NCI-H128 (cell line): Measurements from ENCODE around the gene PALM2AKAP2.

Experiments used
- DNase-seq: peaks from one replicate; lab custom pipeline; 2025; ENCODE audit not compliant: unreplicated experiment; lab: John Stamatoyannopoulos, UW

Gene PALM2AKAP2

DNA sequence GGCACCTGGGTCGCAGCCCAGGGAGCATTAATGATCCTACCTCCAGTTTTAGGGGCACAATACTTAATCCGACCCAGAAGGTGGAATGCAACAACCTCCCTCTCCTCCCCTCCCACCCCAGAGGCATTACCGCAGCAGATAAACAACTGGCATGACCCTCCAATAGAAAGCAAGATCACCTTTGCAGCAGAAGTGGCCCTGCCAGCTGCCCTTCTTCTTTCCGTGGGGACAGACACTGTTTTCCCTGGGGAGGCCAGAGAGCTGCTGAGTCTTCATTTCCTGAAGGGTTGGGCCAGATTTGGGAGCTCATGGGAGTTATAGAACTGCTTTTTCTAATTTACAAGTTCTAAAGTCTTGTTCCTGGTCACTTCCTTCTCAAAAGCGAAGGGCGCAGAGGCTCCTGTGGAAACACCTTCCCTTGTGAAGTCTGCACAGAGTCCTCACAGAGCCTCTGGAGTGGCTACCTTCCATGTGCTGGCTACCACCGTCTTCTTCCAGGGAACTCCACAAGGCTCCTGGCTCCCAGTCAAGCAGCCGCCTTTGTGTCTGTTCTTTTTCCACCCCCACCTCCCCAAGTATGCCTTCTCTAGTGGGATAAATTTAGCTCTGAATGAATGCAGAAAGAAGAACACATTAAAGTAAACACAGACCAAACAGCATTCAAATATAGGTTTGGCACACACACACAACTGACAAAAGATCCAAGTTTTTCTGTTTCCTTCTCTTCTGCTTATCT, 8.0 kb upstream of the PALM2AKAP2 start:
- no peak for DNase-seq

DNA sequence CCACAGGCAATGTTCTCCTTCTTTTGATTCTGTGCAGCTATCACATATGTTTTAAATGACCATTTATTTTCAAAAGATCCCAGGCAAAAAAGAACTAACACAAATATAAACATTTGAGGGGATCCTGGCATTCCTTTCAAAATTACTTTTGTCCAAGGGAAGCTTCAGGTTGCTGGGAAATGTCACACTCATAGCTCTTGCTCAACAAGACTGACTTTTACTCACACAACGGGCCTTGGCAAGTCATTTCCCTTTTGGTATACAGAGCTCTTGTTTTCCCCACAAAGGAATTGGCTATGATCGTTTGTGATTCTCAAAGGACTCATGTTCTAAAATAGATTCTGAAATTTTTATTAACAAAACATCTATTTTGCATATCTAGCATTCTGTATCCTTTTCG, 4.5 kb upstream of the PALM2AKAP2 start:
- no peak for DNase-seq

DNA sequence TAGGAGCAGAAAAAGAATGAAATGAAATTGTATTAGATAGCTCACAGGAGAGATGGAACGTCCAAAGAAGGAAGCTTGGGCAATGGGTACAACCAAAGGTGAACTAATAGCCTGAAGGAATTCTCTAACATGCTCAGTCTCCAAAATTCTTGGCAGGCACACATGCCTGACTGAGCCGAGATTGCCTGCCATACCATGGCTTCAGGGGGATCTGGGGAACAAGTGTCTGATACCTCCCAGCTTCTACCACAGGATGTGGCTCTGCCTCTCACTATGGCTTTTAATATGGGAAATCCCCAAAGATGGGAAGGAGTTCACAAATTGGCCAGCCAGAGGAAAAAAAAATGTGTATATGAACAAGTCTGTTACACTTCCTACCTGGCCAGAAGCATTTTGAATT, 3.6 kb upstream of the PALM2AKAP2 start:
- no peak for DNase-seq

DNA sequence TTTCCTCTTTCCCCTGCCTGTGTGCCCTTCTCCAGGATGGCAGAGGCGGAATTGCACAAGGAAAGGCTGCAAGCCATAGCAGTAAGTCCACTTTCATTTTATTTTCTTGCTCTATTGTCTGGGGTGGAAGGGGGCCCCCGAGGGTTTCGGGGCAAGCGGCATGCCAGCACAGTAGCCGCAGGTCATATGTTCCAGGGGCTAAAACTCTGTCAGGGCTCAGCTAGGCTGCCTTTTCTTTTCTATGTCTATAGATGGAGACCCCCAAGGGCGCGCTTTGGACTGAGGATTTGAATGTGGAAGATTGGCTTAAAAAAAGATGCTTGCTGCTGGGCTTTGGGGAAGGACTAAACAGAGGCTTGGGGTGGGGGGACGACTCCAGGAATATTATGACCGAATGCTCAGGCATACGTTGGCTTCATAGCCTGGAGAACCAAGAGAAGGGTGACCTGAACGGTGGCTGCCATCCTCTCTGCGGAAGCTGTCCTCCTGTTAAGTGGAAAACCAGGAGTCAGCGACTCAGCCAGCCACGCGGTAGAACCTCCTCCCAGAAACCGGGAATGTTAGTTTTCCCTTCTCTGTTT, 545 bp downstream of the PALM2AKAP2 start:
- no peak for DNase-seq

DNA sequence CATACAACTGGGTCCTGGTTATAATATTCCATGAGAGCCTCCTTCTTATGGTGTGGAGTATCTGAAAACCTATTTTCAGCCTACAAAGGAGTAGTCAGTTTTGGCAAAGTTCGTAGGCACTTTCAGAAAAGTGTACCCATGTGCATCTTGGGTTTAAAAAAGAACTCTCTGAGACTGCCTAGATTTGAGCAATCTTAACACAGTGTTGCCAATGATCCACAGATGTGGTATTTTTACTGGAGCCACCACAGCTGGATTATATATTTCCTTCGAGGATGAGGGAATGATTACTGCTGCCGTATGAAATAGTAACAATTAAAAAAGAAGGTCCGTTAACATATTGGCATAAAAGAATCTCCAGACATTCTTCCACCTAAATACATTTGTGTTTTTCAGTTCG, 1.1 kb downstream of the PALM2AKAP2 start:
- DNase-seq, result no peak

DNA sequence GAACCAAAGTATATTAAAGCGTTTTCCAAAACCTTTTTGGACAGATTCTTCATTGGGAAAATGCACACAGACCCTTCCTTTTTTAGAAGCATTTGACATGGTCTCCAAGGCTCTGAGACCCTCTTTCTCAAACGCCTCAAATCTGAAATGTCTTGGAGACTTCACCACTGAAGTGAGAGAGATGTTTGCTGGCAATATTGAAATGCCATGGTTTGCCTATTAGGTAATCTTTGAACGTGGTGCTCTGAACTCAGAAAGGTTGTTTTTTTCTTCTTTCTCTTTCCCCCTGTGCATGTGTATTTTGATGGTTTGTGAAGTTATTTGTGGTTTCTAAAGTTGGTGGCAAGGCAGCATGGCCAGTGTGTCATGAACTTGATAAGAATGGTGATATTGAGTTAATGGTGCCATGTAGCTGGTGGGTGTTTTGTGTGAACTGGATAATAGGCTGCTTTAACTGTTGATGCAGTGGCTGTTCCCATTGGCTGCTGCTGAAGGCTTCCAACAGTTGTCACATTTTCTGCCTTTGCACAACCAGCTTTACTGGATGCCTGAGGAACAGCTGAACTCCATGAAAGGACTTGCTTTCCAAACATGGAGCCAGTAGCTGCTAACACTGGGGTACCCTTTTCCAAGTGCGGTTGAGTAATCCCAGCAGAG, 1.7 kb downstream of the PALM2AKAP2 start:
- no peak for DNase-seq

DNA sequence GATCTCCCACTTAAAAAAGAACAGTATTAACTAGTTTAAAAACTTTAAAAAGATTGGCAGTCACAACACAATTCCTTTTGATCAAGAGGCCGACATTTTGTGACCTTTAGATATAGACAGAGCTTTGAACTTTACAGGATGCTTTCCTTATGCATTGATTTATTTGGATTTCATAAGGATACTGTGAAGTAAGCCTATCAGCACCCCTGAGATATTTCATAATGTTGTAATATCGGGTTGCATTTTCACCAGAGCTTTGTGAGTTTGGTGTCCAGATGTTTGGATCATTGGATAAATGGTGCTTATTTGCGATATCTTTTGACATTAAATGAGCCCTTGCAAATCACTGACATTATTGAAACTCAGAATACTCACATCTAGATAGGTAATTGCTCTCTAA, 7.7 kb downstream of the PALM2AKAP2 start:
- no peak for DNase-seq

DNA sequence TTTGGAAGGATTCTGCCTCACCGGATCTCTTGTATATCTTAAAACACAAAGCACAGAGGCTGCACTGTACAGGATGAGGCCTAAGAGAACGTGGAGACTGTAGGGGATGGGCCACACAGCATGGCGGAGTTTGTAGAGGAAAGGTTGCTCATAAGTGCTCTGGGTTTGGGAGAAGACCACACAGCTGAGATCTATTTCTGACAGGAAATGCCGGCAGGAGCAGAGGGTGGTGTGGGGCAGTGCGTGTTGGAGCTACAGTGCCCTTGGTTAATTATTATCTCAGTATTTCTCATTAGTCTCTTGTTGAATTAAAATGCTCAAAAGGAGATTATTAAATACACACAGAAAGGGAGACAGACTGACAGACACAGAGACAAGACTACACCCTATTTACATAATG, 9.6 kb downstream of the PALM2AKAP2 start:
- DNase-seq, result no peak

DNA sequence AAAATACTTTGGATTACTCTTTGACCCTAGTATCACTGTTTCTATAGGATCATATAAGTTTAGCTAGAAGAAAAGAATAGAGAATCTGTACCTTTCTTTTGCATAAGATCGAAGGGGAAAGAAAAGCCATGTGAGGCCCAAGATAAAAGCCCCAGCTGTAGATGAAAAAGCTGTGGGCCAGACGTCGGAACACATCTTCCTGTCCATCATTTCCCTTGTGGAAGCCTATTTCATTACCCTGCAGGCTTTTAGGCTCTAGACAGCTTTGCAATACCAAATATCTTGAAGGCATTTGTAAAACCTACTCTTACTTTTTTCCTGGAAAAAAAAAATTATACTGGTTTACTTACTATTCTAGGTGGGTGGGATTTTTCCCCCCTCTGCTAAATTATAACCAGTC, 10.0 kb downstream of the PALM2AKAP2 start:
- DNase-seq, result no peak

DNA sequence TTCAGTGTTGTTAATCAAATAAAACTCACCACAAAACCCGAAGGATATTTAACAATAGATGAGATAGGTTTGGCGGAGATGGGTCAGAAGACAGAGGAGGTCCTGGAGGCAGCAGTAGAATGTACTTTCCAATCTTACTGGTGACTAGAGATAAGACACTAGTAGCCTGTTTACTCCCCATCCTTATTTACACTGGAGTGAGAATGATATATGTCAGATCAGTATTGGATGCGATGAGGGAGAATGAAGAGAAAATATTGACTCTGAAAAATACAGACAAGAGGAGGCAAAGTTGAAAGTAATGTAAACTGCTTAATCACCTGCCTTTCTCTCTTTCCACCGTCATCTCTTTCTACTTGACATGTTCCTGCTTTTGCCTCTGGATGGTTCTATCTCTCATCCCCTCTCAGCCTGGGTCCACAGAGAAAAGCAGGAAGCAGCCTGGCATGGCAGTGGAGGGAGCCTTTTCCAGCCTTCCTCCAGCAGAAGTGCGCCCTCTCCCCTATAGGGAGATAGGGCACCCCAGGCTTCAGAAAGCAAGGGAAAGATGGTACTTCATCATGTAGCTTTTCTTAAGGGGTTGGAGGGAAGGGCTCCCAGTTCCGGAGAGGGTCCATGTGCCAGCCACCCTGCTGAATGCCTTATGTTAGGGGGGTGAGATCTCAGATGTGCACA, 11.1 kb downstream of the PALM2AKAP2 start:
- no peak for DNase-seq

DNA sequence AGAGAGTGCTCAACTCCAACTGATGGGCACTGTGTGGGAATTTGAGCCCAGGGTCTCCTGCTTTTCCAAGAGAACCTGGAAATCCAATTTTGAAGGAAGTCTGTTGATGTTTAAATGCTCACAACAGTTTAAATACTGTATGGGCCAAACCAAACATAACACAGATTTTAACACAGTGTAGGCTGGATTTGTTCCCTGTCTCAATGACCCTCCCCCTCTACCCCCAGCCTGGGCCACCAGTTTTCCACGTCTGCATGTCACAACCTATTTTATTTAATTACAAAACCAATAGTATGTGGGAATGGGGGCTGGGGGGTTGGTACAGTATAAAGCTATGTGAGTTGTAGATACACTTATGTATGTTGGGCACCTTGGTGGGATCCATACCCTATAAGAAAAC, 11.7 kb downstream of the PALM2AKAP2 start:
- no peak for DNase-seq

DNA sequence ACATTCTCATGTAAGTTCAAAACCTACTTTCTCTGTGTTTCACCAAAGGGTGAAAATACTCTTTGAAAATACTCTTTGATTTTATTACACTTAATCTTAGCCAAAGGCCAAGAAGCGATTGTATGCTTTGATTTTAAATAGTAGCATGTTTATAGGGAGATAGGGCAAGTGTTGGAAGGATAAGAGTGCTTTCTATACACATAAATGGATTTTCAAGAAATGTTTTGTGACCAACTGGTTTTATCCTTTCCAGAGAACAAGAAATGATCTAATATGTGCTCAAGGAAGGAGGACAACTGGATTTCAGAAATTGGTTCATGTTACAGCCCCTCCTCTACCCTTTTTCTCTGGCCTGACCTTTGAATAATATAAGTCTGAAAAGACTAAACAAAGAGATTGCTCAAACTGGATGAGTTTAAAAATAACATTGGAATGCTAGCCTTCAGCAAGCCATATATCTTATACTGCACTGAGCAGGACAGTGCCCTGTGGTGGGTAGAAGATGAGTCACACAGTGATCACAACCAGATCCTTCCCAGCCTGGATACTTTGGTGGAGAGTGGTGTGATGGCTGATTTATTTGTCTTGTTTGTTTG, 13.1 kb downstream of the PALM2AKAP2 start:
- DNase-seq, result no peak

DNA sequence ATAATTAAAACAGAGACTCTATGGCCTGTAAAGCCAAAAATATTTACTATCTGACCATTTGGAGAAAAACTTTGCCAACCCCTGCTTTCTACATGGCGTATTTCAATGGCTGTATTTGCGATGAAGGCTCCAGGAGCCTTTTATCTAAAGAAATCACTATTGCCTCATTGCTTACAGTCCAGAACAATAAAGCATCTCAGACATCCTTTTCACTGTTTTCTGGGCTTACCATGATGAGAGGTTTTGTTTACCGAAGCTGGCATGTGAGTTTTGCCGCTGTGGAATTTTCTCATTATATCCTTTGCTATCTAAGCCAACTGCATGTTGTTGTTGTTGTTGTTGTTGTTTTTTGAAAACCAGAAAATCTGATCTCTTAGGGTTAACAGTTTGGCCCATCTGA, 13.9 kb downstream of the PALM2AKAP2 start:
- DNase-seq, result no peak

DNA sequence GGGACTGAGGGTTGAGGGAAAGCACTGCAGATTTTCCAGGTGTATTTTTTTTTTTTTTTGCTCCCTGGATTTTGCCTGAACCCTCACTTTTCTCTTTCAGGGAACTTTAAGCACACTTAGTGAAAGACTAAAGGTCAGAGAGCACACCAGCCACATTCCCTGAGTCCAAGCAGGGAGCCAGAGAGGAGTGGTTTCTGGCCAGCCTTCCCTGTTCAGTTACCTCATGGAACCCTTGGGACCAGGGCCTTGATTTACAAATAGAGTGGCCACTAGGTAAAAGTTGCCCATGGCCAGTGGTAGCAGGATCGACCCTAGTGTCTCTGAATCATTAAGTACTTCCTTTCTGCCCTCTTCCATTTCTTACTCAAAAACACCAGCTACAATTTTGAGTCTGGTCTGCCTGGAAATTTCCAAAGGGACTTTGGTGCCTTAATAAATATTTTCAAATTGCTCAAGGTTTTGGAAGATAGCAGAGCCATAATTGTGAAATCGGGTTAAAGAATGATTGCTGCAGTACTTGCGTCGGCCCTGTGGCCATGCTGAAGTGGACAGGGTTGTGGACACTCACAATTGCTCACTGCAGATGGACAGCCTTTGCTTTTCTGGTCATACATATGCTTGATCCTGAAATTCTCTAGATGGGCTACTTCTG, 14.5 kb downstream of the PALM2AKAP2 start:
- DNase-seq, result no peak

DNA sequence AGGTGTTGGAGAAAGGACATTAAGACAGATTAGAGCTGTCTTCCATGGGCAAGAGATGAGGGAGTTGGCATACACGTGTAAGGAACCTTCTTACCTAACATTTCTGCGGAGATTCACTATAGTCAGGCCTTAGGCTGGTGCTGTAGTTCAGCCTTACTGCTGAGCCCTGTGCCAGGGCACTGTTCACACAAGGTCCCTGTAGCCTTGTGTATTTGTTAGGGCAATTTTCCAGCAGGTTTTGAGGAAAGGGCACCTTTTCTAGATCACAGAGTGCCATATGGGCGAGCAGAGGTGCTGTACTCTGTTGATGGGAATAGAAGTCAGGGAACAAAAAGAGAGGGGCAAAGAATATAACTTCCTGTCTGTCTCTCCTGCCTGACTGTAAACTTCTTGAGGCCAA, 15.6 kb downstream of the PALM2AKAP2 start:
- DNase-seq, result no peak

DNA sequence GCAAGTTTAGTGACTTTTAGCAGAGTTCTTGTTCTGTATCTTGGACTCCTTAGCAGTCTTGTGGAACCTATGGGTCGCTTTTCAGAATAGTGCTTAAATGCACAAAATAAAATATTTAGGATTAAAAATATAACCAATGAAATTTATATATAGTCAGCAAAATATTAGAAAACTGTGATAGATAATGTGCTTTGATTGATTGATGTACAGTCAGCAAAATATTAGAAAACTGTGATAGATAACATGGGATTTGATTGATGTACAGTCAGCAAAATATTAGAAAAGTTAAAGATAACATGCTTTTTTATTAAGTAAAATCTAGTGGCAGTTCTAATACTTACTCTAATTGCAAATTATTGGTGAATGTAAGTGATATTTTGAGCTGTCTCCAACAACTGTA, 16.1 kb downstream of the PALM2AKAP2 start:
- DNase-seq, result no peak

DNA sequence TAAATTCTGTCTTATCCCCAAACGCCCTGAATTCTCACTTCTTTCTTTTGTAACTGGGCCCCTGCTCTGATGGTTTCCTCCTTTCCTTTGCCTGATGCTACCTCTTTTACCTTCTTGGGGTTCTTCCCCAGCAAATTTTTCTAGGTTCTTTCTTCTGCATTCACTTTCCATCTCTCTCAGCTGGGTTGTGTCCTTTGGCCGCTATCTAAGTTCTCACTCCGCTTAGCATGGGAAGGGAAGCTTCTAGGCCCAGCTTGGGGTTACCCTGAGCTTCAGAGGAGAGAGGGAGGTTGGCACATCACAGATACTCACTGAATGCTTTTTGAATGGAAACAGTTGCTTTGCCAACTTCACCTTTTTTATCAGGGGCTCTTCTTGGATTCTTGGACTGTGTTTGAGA, 17.0 kb downstream of the PALM2AKAP2 start:
- DNase-seq, result no peak

DNA sequence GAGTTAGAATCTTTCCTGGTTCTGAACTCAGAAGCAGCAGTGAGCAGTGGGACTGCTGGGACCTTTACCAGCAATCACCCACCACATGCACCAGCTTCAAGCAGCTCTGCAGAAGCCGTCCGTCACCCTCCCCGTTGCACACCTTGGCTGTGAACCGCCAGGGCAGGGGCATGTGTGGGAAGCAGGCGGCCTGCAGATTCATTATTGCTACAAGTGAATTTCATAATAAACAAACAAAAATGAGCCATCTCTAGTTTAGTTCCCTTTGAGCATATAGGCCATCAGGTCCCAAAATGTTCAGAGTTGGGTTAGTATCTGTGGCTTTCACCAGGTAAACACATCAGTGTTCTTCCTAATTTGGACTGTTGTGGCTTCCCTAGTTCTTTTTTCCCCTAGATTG, 17.5 kb downstream of the PALM2AKAP2 start:
- DNase-seq, result no peak

DNA sequence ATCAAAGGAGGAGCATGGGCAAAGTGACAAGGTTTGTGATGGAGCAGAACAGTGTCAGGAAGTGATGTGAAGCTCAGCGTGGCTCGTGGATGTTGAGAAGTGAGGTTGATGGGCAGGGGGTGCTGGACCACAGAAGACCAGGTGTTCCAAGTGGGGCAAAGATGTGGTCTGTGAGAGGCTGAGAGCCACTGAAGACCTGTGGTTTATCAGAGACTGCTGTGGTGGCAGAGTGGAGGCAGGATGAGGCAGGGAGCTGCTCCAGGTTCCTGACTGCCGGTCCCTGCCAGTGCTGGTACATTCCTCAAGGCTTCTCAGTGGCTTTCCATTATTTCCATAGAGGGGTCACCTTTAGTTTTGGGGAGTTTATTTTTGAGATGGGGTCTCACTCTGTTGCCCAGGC, 19.1 kb downstream of the PALM2AKAP2 start:
- DNase-seq, result no peak

DNA sequence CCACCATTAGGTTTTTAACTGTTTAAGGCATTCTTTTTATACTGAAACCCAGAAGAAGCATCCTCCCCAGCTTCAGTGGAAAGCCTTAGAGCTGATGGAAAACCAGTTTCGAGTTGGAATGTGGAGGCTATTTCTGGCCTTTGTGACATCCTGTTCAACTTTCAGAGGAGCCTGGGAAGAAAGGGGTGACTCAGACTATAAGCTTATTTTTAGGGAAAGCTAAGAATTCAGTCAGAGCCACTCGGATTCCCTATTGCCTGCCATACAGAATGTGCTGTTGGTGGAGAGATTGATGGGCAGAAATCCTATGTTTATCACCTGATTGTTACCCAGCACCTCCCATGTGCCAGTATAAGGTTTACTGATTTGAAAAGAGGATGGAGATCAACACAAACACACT, 19.8 kb downstream of the PALM2AKAP2 start:
- no peak for DNase-seq

DNA sequence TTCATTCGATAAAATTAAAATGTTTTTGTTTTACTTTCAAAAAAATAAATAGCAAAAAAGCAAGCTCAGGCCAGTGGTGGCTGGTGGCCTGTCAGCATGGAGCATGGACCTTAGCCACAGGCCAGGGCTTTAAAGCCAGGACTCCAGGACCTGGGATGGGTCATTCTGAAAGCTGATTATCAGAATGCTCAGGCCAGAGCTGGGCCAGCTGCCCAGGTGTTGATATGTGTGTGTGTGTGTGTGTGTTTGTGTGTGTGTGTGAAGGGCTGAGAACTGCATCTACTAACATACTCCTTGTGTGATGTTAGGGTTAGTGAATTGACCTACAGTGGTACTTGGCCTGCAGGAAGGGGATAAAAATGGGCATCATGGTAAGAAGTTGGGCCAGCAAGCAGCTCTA, 21.5 kb downstream of the PALM2AKAP2 start:
- no peak for DNase-seq
